ENCODE measurements around the gene SHKBP1. TPM values are rescaled to one million over a fixed set of nuclear protein-coding genes. Genes with fewer than 3 reads are reported as not detected.

SHKBP1 gene
- polyA plus RNA-seq, 3 donors = 44.3 to 47.9 (median 45.6) TPM

- DNase-seq (ENCODE audit: extremely low read depth in 1 of 11, low read depth in 9 of 11, low spot score in 4 of 11) = no peak
Measured at GRCh38 chr19:40594255-40594654, 17.6 kb downstream of the SHKBP1 start.

DNA sequence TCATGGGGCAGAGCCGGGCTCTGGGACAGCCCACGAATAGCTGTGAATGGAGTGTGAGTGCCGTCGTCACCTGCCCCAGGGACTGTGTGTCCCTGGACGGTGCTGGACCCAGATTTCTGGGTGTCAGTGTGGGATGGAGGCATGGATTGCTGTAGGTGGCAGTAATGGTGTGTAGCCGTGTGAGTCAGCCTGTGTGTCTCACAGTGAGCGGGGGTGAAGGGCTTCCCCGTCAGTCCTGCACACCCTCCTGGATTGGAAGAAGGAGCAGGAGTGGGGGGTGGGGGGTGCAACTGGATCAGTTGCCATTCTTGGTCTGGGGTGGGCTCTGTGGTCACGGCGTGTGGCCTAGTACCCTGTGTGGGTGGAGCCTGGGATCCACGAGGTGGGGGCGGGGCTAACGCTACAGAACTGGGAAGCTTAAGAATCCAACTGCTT lies 18.0 kb downstream of the SHKBP1 start:
- DNase-seq (ENCODE audit: extremely low read depth in 1 of 11, low read depth in 9 of 11, low spot score in 4 of 11) = no peak

- DNase-seq (ENCODE audit: extremely low read depth in 1 of 11, low read depth in 9 of 11, low spot score in 4 of 11) = no peak
Measured at GRCh38 chr19:40596608-40597328, 20.1 kb downstream of the SHKBP1 start.

GRCh38 chr19:40597329-40597838 lies 20.7 kb downstream of the SHKBP1 start:
- DNase-seq (ENCODE audit: extremely low read depth in 1 of 11, low read depth in 9 of 11, low spot score in 4 of 11) = no peak

- peak in 8 of 11 donors; percentile 83 to 92 (median 90) for DNase-seq (ENCODE audit: extremely low read depth in 1 of 11, low read depth in 9 of 11, low spot score in 4 of 11)
Measured at GRCh38 chr19:40598121-40598917, 21.6 kb downstream of the SHKBP1 start.

DNA sequence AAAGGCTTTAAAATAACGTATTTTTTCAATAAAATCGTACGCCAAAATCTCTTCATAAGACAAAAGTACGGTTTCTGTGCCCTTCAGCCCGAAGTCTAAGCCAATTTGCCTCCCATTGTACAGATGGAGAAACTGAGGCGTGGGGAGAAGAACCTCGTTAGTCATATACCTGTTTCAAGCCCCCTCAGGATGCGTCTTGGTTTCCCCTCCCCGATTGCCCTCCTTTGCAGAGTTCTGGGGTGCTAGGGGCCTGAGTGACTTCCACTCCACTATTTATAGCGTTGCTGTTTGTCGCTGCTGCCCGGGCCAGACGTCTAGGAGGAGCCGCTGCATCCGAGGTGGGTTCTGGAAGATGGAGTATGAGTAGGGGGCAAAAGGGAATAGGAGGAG lies 22.2 kb downstream of the SHKBP1 start:
- DNase-seq (ENCODE audit: extremely low read depth in 1 of 11, low read depth in 9 of 11, low spot score in 4 of 11) = no peak

- DNase-seq (ENCODE audit: extremely low read depth in 1 of 11, low read depth in 9 of 11, low spot score in 4 of 11) = no peak
Measured at GRCh38 chr19:40599331-40599901, 22.7 kb downstream of the SHKBP1 start.

DNA sequence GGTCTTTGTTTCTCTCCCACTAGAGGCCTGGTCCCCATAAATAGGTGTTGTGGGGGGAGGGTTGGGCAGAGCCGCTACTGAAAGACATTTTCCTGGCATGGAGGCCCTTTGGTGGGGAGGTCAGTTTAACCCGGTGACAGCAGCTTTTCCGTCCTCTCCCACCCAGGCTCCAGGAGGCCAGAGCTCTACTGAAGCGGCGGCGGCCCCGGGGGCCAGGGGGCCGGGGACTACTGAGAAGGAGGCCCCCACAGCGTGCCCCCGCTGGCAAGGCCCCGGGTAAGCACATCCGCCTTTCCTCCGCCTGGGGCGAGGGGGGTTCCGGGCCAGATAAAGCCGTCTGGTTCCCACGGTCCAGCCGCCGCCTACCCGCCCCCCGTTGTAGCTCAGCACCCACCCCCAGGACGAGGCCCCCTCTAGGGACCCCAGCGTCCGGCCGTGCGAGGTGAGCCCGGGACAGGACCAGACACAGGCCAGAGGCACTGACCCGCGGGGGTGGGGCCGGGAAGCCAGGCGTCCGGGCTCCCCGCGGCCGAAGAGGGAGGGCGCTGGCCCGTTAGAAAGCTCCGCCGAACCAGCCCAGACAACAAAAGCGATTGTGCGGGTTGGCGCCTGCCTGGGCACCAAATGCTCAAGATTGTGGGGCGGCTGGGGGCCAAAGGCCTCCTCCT lies 23.4 kb downstream of the SHKBP1 start:
- no peak for DNase-seq (ENCODE audit: extremely low read depth in 1 of 11, low read depth in 9 of 11, low spot score in 4 of 11)

GRCh38 chr19:40600570-40601133 lies 24.0 kb downstream of the SHKBP1 start:
- no peak for DNase-seq (ENCODE audit: extremely low read depth in 1 of 11, low read depth in 9 of 11, low spot score in 4 of 11)

DNA sequence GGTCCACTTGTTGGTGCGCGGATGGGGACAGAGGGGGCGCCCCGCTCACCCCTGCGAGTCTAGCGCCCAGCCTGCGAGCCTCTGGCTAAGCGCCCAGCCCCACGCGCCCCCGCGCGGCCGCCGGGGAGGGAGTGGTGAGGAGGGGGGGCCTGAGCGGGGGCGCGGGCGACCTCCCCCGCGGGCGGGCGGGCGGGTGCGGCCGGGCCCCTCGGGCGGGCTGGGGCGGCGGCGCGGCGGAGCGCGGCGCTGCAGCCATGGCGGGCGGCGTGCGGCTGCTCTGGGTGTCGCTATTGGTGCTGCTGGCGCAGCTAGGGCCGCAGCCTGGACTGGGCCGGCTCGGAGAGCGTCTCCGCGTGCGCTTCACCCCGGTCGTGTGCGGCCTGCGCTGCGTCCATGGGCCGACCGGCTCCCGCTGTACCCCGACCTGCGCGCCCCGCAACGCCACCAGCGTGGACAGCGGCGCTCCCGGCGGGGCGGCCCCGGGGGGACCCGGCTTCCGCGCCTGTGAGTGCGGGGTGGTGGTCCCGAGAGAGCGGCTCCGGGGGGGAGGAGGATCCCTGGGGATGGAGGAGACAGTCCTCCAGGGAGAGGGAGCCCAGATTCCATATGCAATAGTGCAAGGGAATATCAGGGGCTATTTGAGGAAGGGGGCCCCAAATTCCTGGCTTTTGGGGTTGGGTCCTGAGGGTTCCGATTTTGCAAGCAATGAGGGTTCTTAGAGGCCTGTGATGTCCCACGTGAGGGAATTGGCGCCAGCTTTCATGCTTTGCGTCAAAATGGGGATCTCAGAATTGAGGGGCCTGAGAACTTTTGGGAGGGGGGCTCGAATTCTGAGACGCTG lies 24.7 kb downstream of the SHKBP1 start, which contains the start of gene LTBP4:
TSS of gene LTBP4 (plus strand) at position 236 of the 841 bp plus-strand sequence. CDS start at position 255, 19 bp downstream.
- no peak for DNase-seq (ENCODE audit: extremely low read depth in 1 of 11, low read depth in 9 of 11, low spot score in 4 of 11)

GRCh38 chr19:40603071-40603388 lies 26.4 kb downstream of the SHKBP1 start:
- DNase-seq (ENCODE audit: extremely low read depth in 1 of 11, low read depth in 9 of 11, low spot score in 4 of 11) = no peak

DNA sequence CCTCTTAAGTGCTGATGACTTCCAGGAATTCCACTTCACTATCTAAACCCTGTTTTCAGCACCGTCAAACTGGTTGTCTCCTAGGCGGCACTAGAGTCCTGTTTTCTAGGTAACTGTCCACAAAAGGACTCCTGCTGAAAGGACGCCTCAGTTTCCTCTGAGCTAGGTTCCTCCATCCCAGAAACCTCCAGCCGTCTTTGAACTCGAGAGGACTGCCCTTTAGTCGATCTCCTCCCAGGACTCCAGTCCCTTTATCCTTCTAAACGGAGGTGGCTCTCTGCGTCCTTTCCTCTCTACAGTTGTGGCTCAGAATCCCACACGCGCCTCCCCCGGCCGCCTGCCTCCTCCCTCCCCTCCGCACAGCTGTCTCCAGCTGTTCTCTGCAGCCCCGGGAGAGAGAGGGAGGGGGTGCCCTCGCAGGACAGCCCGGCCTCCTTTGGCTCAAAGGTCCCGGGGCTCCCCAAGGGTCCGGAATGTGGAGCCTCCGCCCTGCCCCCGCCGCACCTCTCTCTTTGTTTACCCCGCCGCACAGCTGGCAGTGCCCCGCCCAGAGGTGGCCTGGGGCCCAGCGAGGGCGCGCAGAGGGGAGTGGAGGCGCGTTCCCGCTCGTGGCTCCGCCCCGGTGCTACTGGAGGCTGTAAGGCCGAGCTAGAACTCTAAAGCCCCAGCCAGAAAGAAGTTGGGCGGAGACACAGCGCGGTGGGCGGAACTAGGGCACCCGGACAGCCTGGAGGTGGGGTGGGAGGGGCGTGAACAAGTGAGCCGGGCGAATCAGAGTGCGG lies 26.9 kb downstream of the SHKBP1 start:
- peak in 10 of 11 donors; percentile 91 to 98 (median 95) for DNase-seq (ENCODE audit: extremely low read depth in 1 of 11, low read depth in 9 of 11, low spot score in 4 of 11)

DNA sequence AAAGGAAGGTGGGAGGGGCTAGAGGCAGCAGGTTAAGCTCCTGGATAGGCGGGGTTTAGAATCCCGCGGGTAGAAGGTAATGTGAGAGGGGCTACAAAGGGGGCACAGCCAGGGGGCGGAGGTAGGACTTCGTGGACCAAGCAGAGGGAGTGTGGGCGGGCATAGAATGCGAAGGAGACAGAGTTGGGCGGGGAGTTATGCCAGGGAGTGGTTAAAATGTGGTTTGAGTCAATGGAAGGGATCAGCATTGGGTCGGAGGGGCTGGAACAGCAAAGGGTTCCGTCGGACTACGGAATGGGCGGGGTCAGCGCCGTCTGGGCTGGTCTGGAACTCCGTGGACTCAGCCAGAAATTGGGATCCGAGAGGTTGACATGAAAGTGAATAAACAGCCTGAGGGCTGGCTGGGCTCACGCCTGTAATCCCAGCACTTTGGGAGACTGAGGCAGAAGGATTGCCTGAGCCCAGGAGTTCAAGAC lies 27.5 kb downstream of the SHKBP1 start:
- no peak for DNase-seq (ENCODE audit: extremely low read depth in 1 of 11, low read depth in 9 of 11, low spot score in 4 of 11)

- DNase-seq (ENCODE audit: extremely low read depth in 1 of 11, low read depth in 9 of 11, low spot score in 4 of 11) = no peak
Measured at GRCh38 chr19:40604647-40605215, 28.1 kb downstream of the SHKBP1 start.

- DNase-seq (ENCODE audit: extremely low read depth in 1 of 11, low read depth in 9 of 11, low spot score in 4 of 11) = no peak
Measured at GRCh38 chr19:40605216-40605971, 28.7 kb downstream of the SHKBP1 start.

All from renal cortex interstitium (tissue), 11 donors.